Stimulated activated CD8-positive, alpha-beta memory T cell treated with anti-CD3 and anti-CD28 coated beads, Interleukin-15, amount 100 ng/mL, for 4 hours (primary cell): ENCODE measurements around the gene PLXDC1.
"Not testable (repeated sequence)": the region's sequence is repeated elsewhere in the genome, so short reads cannot be mapped to it uniquely, and the experiment has no call there.

ENCODE experiments used
- DNase-seq, 2 donors: peaks; one replicate each; pipeline ENCODE4 v3.0.0-alpha.2; 2020; ENCODE audit warnings: low read depth in 2 of 2

The PLXDC1 gene

DNA sequence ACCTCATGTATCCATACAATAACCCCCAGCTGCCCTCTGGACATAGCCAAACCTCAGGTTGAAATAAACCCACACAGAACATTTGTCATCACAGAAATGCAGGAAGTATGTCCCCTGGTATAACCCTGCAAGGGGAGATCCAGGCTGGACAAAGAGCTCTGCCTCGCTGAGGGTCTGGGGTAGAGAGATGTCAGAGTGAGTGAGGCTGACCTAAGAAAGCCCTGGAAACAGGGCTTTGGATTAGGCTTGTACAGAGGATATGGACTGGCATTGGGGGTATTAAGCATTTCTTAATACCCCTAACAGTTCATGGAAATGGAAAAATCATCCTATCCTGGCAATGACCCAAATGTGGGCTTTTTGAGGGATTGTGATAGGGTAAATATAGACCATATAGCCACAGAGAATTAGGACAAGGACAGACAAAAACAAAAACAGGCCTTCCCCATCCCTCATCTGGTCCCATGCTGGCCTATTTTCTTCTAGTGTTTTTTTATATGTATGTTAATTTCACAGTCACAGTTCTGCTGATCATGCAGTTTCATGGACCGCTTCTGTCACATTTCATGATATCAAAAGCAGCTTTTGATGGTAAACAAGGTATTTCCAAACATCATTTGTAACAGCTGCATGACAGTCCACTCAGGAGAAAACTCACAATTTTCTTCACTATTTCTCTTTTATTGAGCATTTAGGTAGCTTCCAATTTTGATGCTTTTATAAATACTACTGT, 26.1 kb downstream of the PLXDC1 start:
- DNase-seq = no peak

DNA sequence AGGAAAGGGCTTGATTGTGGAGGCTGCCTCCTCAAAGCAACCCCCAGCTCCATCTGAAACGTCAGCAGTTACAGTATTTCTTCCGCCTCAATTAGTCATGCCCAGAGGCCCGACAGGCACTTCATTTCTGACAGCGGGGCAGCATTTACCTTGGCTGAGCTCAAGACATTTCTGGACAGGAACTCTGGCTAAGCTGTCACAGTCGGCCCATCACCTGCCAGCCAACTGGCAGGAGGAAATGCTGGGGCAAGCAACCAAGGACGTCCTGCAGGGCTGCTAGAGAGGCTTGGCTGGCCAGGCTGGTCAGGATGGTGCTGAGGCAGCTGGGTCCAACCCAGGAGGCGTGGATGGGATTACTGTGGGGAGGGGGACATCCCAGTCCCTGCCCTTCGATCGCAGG, 27.8 kb downstream of the PLXDC1 start:
- DNase-seq = no peak

DNA sequence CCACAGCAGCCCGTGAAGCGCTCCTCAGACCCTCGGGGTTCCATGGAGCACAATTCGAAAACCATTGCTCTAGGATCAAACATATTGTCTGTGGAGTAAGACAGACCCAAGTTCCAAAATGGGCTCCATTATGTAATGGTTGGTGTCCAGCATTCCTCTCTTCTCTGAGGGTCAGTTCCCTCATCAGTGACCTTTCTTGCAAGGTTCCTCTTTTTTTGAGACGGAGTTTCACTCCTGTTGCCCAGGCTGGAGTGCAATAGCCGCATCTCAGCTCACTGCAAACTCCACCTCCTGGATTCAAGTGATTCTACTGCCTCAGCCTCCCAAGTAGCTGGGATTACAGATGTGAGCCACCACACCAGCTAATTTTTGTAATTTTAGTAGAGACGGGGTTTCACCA, 28.4 kb downstream of the PLXDC1 start:
- DNase-seq = no peak

DNA sequence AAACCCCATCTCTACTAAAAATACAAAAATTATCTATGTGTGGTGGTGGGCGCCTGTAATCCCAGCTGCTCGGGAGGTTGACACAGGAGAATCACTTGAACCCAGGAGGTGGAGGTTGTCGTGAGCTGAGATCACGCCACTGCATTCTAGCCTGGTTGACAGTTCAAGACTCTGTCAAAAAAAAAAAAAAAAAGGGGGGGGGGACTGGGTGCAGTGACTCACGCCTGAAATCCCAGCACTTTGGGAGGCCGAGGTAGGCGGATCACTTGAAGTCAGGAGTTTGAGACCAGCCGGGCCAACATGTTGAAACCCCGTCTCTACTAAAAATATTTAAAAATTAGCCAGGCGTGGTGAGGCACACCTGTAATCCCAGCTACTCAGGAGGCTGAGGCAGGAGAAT, 29.5 kb downstream of the PLXDC1 start:
- not testable (repeated sequence) for DNase-seq

DNA sequence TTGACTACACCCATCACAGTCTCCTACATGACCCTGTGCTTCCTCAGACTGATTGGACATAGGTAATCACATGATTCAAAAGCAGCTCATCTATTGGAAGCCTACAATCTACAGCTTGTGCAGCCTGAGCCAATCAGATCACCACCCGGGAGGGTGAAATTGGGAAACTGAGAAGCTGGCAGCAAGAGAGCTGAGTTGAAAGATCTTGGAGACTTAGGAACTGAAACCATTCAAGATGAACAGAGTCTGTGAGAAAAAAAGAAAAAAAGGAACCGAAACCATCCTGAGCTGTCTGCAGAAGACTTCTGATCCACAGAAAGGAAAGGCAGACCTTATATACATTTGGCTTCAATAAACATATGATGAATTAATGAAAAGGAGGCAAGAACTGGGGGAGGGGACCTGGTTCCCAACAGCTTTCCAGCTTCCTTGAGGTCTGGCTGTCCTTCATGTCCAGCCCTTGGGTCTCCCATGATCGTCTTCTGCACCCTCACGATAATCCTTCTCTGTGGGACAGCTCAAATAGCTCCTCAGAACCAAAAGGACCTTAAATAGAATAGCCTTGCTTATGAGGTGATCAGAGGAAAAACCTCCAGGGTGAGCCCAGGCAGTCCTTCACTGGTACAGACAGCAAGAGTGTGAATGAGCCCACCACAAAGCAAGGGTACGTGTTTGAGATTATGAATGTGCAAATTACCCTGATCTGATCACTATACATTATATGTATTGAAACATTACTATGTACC, 32.6 kb downstream of the PLXDC1 start:
- no peak for DNase-seq

DNA sequence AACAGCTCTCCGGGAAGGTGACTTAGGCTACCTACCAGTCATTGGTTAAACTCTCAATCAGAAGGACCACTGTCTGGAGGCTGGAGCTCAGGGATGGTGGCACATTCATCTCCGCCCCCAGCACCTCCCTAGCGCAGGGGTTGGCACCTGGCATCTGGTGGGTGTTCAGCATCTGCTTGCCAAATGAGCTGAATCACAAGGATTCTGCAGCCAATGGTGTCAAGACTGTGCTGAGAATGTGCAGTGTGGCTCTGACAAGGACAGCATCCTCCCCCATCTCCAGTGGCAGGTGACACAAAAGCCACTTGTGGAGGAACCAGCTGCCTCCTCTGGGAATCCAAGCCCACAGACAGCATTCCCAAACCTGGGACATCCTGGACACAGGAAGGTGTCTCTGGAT, 35.2 kb downstream of the PLXDC1 start:
- no peak for DNase-seq

DNA sequence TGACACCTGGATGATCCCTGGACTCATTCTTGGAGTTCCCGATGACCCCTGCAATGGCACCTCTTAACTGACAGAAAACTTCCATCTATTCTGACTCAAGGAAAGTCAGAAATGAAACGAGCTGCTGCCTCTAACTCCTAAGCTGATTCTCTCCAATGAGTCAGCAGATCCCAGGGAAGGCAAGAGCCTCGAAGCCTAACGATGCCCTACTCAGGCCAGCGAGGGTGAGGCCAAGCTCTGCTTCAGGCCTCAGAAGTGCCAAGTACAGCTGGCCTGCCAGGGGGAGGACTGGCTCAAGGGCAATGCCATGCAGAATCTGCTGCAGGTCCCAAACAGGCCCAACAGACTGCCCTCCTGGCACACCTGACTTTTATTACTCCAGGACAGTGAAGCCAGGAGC, 36.3 kb downstream of the PLXDC1 start:
- no peak for DNase-seq

DNA sequence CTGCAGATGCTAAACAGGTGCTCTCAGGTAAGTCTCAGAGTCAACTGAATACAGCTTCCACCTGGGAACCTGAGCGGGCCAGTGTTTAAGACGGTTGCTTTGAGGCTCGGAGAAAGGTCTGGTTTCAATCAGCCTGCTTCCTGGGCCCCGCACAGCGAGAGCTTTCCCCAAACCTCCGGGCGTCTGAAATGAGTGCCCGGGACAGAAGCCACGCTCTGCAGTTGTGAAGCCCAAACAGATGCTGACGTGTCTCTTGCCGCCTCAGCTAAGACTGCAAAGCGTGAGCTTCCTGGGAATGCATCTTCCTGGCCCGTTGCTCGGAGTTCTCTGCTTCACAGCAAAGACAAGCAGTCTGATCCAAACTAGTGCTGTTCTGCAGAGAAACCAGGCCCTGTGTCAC, 36.7 kb downstream of the PLXDC1 start:
- DNase-seq = no peak

DNA sequence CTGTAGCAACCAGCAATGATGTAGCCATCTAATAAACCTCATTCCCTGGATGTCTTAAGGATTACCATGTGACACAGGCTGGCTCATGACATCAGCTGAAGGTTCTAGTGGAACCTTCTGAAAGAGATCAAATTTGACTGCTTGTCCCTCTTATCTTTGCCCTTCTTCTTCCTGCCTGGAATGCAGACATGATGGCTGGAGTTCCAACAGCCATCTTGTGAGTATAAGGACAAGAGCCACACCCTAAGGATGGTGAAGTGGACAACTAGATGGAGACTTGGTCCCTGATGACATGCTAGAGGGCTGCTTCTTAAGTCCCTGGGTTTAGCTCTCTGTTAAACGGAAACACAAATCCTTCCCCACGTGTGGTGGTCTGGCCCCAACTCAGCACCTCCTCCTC, 37.6 kb downstream of the PLXDC1 start:
- DNase-seq = no peak

DNA sequence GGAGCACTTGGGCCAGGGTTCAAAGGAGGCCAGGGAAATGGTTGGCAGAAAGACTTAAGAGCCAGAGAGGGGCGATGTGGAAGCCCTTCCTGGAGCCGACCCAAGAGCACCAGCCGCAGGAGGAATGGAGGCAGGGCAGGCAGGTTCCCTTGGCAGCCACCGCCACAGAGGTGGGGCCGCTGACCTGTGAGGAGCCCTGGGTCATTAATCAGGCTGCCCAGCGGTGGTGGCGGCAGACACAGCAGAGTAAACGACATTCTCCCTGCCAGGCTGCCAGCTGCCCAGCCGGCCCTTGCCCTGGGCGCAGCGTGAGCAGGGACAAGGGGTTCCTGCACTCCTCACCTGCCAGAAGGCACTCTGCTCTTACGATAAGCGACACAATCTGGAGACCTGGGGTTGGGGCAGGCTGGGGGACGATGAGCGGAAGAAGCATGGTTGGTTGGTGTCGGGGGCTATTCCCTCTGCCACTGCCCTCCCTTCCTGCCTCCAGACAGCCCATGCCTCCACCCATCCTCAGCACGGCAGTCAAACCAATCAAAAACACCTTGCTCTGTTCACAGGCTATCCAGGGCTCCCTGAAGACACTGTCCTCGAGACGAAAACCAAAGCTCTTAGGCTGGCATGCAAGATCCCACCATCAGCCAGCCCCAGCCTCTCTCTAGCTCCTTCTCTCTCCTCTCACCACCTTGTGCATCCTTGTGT, 40.9 kb downstream of the PLXDC1 start:
- no peak for DNase-seq

DNA sequence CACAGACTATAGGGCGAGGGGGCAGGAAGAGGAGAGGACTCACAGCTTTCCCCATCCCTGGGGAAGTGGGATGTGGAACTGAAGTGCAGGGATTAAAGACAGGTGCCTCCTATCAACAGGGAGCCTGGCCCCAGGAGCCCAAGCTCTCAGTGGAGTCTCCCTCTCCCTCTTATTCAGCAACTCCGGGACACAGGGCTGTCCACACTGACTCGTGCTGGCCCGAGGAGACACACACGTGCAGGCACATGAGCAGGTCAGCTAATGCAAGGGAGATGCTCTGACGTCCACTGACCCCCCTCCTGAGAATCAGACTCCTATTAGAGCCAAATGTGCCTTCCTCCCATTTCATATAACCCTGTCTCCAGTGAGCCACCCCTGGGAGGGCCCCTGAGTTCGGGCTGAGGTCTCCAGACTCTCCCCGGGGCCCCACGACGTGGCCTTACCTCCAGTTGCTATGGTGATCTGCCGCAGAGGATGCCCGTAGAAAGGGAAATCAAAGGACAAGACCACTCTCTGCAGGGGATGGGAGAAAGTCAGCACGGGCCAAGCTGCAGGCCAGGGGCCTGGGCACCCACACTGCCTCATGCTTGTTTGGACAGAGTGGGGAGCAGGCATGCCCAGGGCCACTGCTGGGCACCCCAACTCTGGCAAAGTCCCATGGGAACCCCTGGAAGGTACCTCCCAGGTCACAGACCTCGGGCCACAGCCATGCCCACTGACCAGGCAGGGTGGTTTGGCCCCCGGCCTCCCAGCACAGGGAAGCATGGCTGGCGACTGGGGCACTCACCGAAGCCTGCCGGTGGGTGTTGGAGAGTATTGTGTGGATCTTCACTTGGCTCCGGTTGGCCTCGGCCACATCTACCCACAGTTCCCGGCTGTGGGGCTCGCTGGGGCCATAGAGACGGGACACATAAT, 42.7 kb downstream of the PLXDC1 start:
- DNase-seq = no peak

DNA sequence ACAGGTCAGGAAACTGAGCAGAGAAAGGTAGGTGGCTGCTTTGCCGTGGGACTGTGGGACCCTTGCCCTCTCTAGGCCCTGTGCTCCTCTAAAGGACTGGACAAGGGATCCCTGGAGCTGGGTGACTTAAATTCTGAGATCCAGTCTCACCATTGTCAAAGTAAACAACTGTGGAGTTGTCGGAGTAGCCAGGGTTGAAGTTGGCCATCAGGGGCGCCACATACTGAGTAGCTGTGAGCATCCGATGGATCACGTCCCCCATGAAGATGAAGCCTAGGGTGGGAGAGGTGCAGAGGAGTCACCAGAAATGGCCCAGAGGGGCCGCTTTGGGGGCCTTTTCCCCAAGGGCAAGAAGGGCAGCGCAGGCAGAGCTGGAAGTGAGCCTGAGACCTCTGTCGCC, 43.5 kb downstream of the PLXDC1 start:
- DNase-seq = no peak

DNA sequence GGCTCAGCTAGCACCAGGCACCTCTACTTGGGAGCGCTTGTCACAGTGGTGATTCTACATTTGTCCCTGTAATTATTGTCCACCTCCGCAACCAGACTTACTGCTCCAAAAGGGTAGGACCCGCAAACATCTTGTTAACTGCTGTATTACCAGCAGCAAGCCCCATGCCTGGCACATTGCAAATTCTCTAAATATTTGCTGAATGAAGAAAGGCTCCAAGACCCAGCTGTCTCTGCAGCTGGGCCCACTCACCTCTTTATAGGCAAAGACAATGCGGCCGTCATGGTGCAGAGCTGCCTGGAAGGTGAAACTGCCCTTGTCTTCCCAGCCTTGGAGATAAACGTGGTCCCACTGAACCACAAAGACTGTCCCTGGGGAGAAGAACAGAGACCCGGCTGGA, 44.3 kb downstream of the PLXDC1 start:
- no peak for DNase-seq

DNA sequence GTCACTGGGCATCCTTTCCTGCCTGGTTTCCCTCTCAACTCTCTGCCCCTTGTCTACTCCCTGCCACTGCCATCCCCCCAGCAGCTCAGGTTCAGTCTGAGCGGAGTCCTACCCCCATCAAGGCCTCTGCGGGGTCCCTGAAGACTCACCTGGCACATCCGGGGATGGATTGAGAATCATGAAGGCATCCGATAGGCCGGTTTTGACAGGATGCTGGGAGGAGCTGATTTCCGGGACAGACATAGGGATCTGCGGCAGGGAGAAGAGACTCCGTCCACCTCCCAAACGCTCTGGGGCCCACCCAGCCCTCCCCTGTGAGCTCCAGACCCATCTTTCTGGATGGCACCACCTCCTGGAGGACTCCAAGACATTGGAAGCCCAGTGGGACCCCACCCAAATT, 45.7 kb downstream of the PLXDC1 start:
- DNase-seq = no peak

DNA sequence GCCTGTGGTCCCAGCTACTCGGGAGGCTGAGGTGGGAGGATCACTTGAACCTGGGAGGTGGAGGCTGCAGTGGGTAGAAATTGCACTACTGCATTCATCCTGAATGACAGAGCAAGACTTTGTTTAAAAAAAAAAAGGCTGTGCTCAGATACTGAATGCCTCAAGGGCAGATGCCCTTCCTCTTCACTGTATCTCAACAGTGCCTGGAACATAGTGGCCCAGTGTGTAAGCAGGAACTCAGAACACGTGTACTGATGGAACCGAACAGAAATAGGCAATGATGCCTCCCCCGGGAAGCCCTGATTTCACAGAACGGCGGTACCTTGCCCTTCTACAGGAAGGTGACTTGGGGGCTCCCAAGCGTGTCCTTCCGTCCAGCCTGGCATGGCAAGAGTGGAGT, 46.8 kb downstream of the PLXDC1 start:
- DNase-seq = no peak

DNA sequence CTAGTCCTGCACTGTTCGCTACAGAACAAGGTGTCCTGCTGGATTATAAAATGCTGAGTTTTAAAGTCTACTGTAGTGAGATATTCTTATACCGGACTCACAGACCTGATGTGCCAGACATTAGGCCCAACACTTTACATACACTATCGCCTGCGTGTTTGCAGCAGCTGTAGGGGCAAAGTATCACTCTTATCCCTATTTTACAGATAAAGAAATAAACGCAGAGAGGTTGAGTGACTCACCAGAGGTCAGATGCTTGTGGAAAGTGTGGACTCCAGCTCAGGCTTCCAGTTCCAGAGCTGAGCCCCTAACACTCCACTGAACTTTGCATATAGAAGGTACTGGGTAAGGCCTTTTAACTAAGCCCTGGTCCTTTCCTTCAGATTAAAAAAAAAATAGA, 47.4 kb downstream of the PLXDC1 start:
- no peak for DNase-seq

DNA sequence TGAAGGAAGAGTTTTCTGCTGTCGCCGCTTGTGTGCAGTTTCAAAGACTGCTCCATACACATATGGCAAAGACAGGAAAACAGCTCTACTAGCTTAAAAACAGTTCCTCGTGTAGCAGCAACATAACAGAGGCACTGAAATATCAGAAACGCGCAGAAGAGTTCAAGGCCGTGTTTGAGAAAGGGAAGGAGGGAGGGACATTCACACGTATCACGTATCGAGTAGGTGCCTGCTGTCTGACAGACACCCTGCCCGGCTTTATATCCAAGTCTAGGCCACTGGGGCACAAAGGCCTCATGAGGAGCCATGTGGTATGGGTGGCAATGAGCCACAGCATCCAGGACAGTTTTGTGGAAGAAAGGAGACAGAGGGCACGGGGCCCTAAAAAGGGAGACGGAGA, 50.3 kb downstream of the PLXDC1 start:
- DNase-seq = no peak

DNA sequence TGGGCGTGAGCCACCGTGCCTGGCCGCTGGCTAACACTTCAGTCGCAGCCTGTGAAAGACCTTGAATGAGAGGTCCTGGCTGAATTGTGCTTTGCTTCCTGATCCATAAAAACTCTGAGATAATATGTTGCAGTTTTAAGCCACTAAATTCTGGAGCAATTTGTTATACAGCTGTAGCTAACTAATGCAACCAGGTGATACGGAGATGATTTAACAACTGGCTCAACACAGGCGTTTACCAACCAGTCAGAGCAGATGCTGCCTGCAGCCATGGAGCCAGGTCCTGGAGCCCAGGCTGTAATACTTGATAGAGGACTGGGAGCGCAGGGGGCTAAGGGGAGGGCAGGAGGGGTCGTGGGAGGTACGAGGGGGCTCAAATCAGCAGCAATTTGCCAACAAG, 50.9 kb downstream of the PLXDC1 start:
- DNase-seq = no peak

DNA sequence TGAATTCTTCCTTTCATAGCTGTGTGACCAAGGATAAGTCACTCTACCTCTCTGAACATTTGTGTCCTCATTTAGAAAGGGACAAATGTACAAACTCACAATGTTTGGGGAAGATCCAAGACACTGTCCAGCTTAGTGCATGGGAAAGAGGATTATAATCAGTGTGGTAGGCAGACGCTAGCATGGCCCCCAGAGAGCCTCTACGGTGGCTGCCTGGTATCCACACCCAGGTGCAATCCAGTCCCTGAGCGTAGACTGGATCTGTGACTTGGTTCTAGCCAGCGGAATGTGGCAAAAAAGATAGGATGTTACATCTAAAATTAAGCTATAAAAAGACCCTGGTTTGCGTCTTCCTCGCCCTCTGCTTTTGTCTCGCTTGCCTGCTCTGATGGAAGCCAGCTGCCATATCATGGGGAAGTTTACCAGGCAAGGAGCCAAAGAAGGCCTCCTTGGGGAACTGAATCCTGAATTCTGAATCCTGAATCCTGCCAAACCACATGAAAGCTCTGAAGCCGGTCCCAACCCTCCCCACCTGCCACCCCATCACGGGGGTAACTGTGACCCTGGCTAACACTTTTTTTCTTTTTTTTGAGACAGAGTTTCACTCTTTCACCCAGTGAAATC, 51.7 kb downstream of the PLXDC1 start:
- no peak for DNase-seq

DNA sequence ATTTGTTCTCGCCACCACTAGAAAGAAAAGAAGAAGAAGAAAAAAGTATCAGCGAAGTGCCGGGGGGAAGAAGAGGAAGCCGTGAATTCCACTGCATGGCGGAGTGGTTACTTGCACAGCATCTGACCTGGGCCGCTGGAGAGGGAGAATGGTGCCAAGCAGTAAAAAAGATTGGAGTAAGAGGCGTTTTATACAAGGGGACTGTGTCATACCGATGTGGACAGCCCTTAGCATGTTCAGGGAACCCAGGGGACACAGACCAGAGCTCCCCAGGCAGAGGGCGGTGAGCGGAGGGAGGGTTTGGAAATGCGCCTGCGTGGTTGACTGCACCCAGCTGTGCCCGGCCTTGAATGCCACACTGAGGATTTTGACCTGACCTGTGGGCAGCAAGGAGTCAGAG, 52.8 kb downstream of the PLXDC1 start:
- no peak for DNase-seq

DNA sequence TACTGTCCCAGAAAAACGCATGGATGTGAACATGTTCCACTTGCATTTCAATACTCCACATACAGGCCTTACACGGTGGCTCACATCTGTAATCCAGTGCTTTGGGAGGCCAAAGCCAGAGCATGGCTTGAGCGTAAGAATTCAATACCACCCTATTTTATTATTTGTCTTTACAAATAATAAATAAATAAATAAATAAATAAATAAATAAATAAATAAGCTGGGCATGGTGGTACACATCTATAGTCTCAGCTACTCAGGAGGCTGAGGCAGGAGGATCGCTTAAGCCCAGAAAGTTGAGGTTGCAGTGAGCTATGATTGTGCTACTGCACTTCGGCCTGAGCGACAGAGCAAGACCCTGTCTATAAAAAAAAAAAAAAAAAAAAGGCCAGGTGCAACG, 53.9 kb downstream of the PLXDC1 start:
- no peak for DNase-seq

DNA sequence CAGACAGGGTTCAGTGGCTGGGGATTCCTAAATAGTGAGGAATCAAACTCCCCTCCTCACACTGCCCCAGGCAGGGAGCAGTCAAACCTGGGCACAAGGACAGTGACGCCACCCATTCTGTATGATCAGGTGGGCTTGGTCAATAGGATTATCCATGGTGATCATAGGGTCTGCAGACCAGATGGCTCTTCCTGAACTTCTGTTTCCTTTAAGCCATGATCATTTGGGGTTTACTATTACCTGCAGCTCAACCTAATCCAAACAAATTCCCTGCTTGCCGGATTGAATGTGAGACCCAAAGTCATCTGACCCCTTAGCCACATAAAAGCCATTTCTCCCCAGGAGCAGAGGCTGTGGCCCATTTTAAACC, 54.3 kb downstream of the PLXDC1 start:
- DNase-seq = no peak
